ENCODE data around the gene TMCC1.
A peak's percentile ranks its signal among the peaks of the same experiment; 100 is the strongest.
"Not testable (repeated sequence)": the region's sequence is repeated elsewhere in the genome, so short reads cannot be mapped to it uniquely, and the experiment has no call there.

TMCC1 gene

DNA sequence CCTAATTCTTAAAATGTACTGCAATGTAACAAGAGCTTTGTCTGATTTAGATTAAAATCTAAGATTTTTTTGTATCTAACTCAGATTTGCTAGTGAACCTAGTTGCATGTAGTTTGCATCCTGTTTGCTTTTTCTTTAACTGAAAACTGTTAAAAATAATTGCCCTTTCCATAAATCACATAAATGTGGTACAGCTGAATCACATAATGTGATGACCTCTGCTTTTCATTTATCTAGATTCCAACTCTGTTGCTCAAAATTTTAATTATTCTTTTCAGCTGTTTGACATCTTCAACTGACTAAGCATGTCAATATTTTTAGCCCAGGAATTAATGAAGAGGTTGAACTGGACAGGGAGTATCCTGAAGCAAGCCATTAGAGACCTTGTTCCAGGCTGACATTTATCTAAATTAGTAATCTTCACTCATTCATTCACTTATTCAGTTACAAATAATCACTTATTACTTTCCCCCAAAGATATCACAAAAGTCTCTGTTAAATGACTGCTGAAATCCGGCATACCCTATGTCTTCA lies 185.1 kb downstream of the TMCC1 start:
- no peak for DNase-seq

- DNase-seq: no peak
These were observed 188.2 kb downstream of the TMCC1 start for GRCh38 chr3:129705274-129705673.

DNA sequence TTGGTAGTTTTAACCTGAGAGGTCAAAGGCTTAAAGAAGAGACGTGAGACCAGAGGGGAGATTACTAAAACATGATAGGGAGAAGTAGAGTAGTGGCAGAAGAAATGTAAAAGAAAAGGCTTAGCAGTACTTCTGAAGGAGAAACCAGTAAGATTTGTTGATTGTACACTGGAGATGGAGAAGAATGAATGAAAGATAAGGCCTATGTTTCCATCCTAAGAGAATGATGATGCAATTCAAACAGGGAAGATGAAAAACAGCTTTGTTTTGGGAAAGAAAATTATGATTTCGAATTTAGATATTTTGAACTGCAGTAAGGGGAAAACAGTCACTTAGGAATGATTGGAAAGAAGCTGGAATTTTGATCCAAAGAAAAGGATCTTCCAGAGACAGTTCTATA lies 189.6 kb downstream of the TMCC1 start:
- no peak for DNase-seq

DNA sequence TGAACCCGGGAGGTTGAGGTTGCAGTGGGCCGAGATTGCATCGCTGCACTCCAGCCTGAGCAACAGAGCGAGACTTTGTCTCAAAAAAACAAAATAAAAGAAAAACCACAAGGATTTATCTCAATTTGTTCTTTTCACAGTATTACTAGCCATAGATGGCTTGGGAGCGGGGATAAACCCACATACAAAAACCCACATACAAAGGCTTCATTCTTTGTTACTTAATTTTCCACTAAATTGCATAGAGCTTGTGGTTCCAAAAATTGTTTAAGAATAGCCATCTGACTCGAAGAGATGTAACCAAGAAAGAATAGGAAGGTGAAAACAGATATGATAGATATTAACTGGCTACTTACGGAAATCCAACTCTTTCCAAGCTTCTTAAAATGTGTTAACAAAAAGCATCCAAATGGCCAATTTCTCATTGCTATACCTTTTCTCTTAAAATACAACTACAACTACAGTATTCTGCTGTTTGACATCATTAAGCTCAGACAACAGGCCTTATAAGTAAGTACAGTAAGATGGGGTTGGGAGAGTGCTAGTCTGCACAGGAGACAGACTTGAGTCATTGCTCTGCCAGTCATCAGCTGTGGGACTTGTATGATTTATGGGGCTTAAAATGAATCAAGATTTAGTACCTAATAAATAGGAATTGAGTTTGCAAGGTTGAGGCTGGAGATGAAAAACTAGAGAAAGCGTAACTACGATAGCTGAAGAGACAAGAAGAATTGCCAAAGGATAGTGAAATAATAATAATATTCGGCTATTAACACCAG lies 190.4 kb downstream of the TMCC1 start:
- no peak for DNase-seq

DNA sequence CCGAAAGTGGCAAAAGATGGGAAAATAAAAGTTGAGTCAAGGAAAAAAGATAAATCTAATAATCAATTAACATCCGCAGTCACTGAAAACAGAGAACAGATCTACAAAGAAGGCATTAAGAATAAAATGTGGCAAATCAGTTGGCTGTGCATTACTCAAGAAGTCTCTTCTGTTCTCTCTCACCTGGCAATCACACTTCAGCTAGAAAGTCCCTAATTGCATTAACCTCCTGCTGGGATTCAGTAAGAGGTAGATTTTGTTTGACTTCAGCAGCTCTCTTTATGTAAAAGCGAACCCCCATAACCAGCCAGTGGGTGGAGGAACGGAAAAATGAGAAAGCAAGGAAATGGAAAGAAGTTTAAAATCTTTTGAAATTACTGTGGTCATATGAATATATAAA lies 192.3 kb downstream of the TMCC1 start:
- no peak for DNase-seq

DNA sequence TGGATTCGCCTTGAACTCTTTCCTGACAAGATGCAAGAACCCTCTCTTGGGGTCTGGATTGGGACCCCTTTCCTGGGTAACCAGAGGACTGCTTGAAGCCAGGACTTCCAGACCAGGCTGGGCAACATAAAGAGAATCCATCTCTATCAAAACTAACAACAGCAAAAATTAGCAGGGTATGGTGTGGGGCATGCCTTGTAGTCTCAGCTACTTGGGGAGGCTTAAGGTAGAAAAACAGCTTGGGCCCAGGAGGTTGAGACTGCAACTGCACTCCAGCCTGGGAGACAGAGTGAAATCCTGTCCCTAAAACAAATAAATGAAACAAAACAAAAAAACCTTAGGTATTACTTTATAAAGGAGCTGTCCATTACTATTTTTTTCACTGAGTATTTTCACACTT lies 193.9 kb downstream of the TMCC1 start:
- DNase-seq: no peak

DNA sequence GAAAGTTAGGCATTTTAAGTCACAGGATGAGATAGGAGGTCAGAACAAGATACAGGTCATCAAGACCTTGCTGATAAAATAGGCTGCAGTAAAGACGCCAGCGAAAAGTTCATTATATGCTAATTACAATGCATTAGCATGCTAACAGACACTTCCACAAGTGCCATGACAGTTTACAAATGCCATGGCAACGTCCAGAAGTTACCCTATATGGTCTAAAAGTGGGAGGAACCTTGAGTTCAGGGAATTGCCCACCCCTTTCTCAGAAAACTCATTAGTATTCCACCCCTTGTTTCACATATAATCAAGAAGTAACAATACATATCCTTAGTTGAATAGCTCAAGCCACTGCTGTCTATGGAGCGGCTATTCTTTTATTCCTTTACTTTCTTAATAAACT lies 194.3 kb downstream of the TMCC1 start:
- DNase-seq: no peak

DNA sequence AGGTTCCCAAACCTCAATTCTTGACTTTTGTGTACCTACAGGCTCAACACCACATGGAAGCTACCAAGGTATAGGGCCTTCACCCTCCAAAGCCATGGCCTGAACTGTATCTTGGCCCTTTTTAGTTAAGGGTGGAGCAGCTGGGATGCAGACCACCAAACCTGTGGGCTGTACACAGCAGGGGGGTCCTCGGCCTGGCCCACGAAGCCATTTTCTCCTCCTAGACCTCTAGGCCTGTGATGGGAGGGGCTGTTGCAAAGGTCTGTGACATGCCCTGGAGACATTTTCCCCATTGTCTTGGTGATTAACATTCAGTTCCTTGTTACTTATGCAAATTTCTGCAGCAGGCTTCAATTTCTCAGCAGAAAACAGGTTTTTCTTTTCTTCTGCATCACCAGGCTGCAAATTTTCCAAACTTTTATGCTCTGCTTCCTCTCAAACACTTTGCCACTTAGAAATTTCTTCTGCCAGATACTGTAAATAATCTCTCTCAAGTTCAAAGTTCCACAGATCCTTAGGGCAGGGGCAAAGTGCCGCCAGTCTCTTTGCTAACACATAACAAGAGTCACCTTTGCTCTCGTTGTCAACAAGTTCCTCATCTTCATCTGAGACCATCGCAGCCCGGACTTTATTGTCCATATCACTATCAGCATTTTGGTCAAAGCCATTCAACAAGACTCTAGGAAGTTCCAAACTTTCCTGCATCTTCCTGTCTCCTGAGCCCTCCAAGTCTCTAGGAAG lies 196.1 kb downstream of the TMCC1 start:
- no peak for DNase-seq

GRCh38 chr3:129696430-129696829 lies 197.1 kb downstream of the TMCC1 start:
- not testable (repeated sequence) for DNase-seq

- DNase-seq: no peak
These were observed 198.3 kb downstream of the TMCC1 start for GRCh38 chr3:129695230-129695629.

- DNase-seq: no peak
These were observed 199.3 kb downstream of the TMCC1 start for GRCh38 chr3:129694228-129694627.

- no peak for DNase-seq
These were observed 200.8 kb downstream of the TMCC1 start for GRCh38 chr3:129692743-129693142.

DNA sequence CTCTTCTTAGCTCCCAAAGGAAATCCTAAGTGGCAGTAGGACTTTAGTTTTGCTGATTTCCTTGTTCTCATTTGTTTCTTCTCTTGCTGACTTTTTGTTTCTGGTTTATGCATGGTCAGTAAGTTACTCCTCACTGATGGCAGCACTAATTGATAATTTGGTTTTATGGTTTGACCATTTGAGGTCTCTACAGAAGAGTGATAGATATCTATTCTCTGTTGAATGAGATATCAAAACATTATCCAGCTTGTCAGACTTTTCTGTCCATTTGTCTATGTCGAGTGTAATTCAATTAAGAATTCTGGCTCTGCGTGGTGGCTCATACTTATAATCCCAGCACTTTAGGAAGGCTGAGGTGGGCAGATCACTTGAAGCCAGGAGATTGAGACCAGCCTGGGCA lies 202.5 kb downstream of the TMCC1 start:
- DNase-seq: no peak

GRCh38 chr3:129690406-129690805 lies 203.1 kb downstream of the TMCC1 start:
- DNase-seq: peak; percentile 23

GRCh38 chr3:129689036-129689435 lies 204.5 kb downstream of the TMCC1 start:
- DNase-seq: no peak

DNA sequence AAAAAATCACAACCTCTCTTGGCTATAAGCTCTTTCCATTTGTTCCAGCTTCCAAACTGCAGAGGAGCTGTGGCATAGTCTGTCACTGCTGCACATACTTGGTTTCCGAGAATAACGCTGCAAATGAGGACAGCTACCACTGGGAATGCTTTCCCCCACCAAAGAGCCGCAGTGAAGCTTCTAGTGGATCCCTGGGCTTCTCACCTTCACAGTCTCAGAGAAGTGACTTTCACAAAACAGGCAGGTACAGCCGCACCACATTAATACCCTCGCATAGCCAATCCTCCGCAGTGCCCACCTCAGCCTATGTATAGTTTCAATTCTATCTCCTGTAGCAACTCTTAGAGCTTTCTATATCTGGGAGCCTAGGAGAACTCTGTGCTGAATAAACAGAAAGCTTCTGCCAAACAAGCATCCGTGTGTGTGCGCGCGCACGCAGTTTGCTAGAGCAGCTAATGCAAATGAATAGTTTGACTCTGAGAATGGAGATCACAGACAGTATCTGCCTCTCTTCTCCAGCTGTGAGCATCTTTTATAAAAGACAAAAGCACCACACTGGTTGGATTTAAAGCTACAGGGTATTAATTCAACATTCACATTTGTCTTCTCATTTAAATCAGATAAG lies 205.1 kb downstream of the TMCC1 start:
- DNase-seq: no peak

- DNase-seq: no peak
These were observed 205.9 kb downstream of the TMCC1 start for GRCh38 chr3:129687586-129688125.

GRCh38 chr3:129686941-129687340 lies 206.6 kb downstream of the TMCC1 start:
- DNase-seq: no peak

DNA sequence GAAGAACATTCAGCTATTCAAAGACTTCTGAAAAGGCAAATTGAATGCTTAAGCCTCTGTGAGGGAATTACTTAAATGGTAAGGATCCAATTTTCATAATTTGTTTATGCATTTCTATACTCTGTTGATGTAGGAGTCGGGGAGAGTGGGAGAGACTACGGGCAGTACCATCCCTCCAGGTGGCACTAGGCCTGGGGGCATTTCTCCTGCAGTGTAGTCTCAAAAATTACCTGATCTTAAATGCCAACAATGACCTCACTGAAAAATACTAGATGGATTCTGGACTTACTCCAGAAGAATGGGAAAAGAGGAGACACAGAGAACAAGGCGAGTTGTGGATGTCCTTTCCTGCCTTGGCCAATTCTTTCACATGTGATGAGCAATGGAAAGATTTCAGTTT lies 209.2 kb downstream of the TMCC1 start:
- DNase-seq: no peak

DNA sequence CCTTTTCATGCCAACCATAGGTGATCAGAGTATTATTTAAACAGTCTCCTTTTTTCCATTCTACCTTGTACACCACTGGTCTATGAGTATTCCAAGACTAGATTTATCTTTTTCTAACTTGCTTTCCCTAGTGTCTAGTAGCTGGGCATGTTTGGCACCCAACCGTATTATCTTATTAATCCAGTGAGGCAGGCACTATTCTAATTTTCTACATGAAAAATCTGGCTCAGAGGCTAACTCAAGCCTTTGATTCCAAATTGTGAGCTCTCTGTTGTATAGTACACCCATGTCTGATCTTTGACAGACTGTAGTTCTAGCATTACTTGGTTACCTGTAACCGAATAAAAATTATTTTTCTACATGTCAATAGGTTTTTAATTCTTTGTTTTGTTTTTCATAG lies 210.3 kb downstream of the TMCC1 start:
- DNase-seq: no peak

DNA sequence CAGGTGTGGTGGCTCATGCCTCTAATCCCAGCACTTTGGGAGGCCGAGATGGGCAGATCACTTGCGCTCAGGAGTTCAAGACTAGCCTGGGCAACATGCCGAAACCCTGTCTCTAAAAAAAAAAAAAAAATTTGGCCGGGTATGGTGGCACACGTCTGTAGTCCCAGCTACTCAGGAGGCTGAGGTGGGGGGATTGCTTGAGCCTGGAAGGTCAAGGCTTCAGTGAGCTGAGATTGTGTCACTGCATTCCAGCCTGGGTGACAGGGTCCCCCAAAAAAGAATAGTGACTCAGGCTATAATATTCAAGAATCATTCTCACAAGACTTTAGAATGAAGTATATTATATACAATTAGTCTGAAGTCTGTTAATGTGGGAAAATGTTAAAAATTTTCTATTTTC lies 216.5 kb downstream of the TMCC1 start:
- no peak for DNase-seq

DNA sequence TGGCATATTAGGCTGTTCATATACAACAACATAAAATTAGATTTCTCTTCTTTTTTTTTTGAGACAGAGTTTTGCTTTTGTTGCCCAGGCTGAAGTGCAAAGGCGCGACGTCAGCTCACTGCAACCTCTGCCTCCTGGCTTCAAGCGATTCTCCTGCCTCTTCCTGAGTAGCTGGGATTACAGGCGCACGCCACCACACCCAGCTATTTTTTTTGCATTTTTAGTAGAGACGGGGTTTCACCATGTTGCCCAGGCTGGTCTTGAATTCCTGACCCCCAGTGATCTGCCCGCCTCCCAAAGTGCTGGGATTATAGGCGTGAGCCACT lies 218.8 kb downstream of the TMCC1 start:
- DNase-seq: not testable (repeated sequence)

GRCh38 chr3:129673897-129674797 lies 219.4 kb downstream of the TMCC1 start:
- DNase-seq: no peak
